Muscle layer of duodenum (tissue), 2 donors: ENCODE data around the gene KRTAP16-1.

Experiments
- H3K27ac ChIP-seq: one replicate; pipeline ENCODE4 v1.7.0; 2013; ENCODE audit warnings: mild to moderate bottlenecking, low read length
- H3K27me3 ChIP-seq: one replicate; pipeline ENCODE4 v1.7.0; 2013; ENCODE audit warnings: low read depth, mild to moderate bottlenecking, control low read depth, low read length
- H3K36me3 ChIP-seq, 2 donors: one replicate each; pipeline ENCODE4 v1.7.0; 2013; ENCODE audit warnings: low read length in 2 of 2, control low read depth in 1 of 2, mild to moderate bottlenecking in 1 of 2; ENCODE audit not compliant: insufficient read depth in 2 of 2, control insufficient read depth in 1 of 2
- H3K4me1 ChIP-seq, 2 donors: one replicate each; pipeline ENCODE4 v1.7.0; 2013; ENCODE audit warnings: low read length in 2 of 2, mild to moderate bottlenecking in 2 of 2, control low read depth in 1 of 2, moderate library complexity in 1 of 2; ENCODE audit not compliant: insufficient read depth in 2 of 2, control insufficient read depth in 1 of 2
- H3K4me3 ChIP-seq, 2 donors: one replicate each; pipeline ENCODE4 v1.7.0; 2013; ENCODE audit warnings: low read length in 2 of 2, low read depth in 1 of 2, mild to moderate bottlenecking in 1 of 2
- H3K9me3 ChIP-seq, 2 donors: one replicate each; pipeline ENCODE4 v1.7.0; 2013; ENCODE audit warnings: low read length in 2 of 2, control low read depth in 1 of 2, mild to moderate bottlenecking in 1 of 2; ENCODE audit not compliant: control insufficient read depth in 1 of 2
- donor health status: healthy.

The KRTAP16-1 gene

DNA sequence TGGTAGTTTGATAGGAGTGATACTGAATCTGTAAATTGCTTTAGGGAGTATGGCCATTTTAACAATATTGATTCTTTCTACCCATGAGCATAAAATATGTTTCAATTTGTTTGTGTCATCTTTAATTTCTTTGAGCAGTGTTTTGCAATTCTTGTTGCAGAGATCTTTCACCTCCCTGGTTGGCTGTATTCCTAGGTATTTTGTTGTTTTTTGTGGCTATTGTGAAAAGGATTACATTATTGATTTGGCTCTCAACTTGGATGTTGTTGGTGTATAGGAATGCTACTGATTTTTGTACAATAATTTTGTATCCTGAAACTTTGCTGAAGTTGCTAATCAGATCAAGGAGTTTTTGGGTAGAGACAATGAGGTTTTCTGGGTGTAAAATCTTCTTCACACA is 50.7 kb downstream of the KRTAP16-1 start:
- Histone ChIP-seq H3K4me1 (no peaks in the 10 kb centered on the region), H3K27ac (no peak overlapping the region), H3K4me3 (no peak overlapping the region), H3K27me3 (peaks cover 3% of the 10 kb centered on the region), H3K9me3 (no peaks in the 10 kb centered on the region), H3K36me3 (no peaks in the 10 kb centered on the region)
